ENCODE measurements around the gene ST8SIA6. TPM values are rescaled to one million over a fixed set of nuclear protein-coding genes. Genes with fewer than 3 reads are reported as not detected.

The ST8SIA6 gene
- total and polyA plus RNA-seq, 9 of the 15 experiments (the other 6 are each of a cell fraction or from before 2014, with no cell fraction given) = 0.69 to 6.7 (median 5.0) TPM

- TF ChIP-seq ARID3A (IDR thresholded peaks at IDR 0.05; ENCODE audit: borderline replicate concordance, low read depth, low read length) = 0 out of 2 replicates have a peak, but pooled peaks have one; percentile 38
- TF ChIP-seq PKNOX1 (IDR thresholded peaks at IDR 0.05) = peak; percentile 50; the same call in 1 of the 2 replicates
- no peak for TF ChIP-seq ZNF668 (CRISPR knock-in tag; IDR thresholded peaks at IDR 0.05)
- no peak for TF ChIP-seq ZC3H11A (IDR thresholded peaks at IDR 0.05; ENCODE audit: low read depth, low read length)
- TF ChIP-seq GATAD2A (IDR thresholded peaks at IDR 0.05) = 0 out of 2 replicates have a peak, but pooled peaks have one; percentile 55
- no peak for TF ChIP-seq ZNF707 (CRISPR knock-in tag; conservative IDR thresholded peaks at IDR 0.05)
- no peak for TF ChIP-seq AFF4 (CRISPR knock-in tag; IDR thresholded peaks at IDR 0.05)
- TF ChIP-seq DLX4 (CRISPR knock-in tag; IDR thresholded peaks at IDR 0.05) = no peak
- no peak for TF ChIP-seq HNRNPLL (IDR thresholded peaks at IDR 0.05; ENCODE audit: low read depth, low read length, poor library complexity, severe bottlenecking)
- no peak for TF ChIP-seq ESRRB (CRISPR knock-in tag; IDR thresholded peaks at IDR 0.05; ENCODE audit: borderline replicate concordance)
- no peak for TF ChIP-seq ZKSCAN8 (CRISPR knock-in tag; IDR thresholded peaks at IDR 0.05)
- no peak for TF ChIP-seq ZNF785 (CRISPR knock-in tag; IDR thresholded peaks at IDR 0.05)
- TF ChIP-seq NFYB (IDR thresholded peaks at IDR 0.05; ENCODE audit: extremely low read depth, insufficient read length) = no peak
- TF ChIP-seq HDGF (IDR thresholded peaks at IDR 0.05) = peak; percentile 56; the same call in 1 of the 2 replicates
- TF ChIP-seq ATF4 (CRISPR knock-in tag; IDR thresholded peaks at IDR 0.05) = no peak
- TF ChIP-seq CTCF (IDR thresholded peaks at IDR 0.05 in 2 of 3, conservative IDR thresholded peaks at IDR 0.05 in 1 of 3; ENCODE audit: insufficient read depth in 2 of 3, low read depth in 1 of 3, low read length in 3 of 3) = no peak
- TF ChIP-seq C11orf30 (IDR thresholded peaks at IDR 0.05; ENCODE audit: low read depth) = no peak
Observed at GRCh38 chr10:17452060-17452841, 2.1 kb downstream of the ST8SIA6 start (continued).

All from K562 (cell line).